GM23248 (cell line): ENCODE data around the gene PRKCA.

Experiments used
- EZH2 ChIP-seq: fragments of 200-600 bp; sonication (generic); IDR thresholded peaks from 2 replicates; pipeline ENCODE4 v1.6.1; 2018; ENCODE audit warnings: antibody characterized with exemption, mild to moderate bottlenecking; ENCODE audit not compliant: insufficient read depth, poor library complexity, severe bottlenecking
- EZH2phosphoT487 ChIP-seq: fragments of 200-600 bp; sonication (generic); IDR thresholded peaks from 2 replicates; pipeline ENCODE4 v1.6.1; 2018; ENCODE audit warnings: antibody characterized with exemption, moderate library complexity, mild to moderate bottlenecking, low read depth; ENCODE audit not compliant: insufficient read depth

DNA sequence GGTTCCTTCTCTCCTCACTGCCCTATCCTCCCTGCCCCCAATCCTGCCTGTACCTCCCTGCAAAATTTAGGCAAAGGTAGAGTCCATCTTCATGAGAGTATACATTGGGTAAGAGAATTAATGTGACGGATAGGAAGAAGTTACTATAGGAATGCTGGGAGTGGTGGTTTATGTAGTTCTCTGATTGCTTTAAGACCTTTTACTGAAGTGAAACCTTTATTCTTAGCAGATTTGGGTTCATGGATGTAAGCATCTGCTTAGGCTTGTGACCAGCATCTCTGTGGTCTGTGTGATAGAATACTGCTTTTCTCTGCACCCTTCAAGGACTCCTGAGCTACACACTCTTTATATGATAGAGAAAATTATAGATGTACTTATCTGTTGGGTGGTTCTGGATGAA, 127.3 kb downstream of the PRKCA start:
- TF ChIP-seq EZH2 (no peak), EZH2phosphoT487 (no peak)
